Ovary (tissue), 3 donors: ENCODE results near the gene ABCB1.

ENCODE experiments used
- EP300 ChIP-seq: sonication (generic); formaldehyde crosslinking; IDR thresholded peaks from one replicate; pipeline ENCODE4 v1.6.1; 2017; ENCODE audit warnings: antibody characterized with exemption
- POLR2A ChIP-seq: fragments of 450-650 bp; IDR thresholded peaks from one replicate; pipeline ENCODE4 v1.6.1; 2017; ENCODE audit warnings: antibody characterized with exemption, mild to moderate bottlenecking, moderate library complexity
- TF ChIP-seq, protein P1 (sequence below), 3 donors: fragments of 450-650 bp in 2 of 3; fragments of 200-600 bp in 1 of 3; IDR thresholded peaks; one replicate each; pipeline versions ENCODE4 v1.5.1 to v1.8.0; 2016 to 2022; ENCODE audit warnings: antibody characterized with exemption in 3 of 3, mild to moderate bottlenecking in 1 of 3
- donor health status: DM: no; HTN: no; CAD: no.

DNA sequence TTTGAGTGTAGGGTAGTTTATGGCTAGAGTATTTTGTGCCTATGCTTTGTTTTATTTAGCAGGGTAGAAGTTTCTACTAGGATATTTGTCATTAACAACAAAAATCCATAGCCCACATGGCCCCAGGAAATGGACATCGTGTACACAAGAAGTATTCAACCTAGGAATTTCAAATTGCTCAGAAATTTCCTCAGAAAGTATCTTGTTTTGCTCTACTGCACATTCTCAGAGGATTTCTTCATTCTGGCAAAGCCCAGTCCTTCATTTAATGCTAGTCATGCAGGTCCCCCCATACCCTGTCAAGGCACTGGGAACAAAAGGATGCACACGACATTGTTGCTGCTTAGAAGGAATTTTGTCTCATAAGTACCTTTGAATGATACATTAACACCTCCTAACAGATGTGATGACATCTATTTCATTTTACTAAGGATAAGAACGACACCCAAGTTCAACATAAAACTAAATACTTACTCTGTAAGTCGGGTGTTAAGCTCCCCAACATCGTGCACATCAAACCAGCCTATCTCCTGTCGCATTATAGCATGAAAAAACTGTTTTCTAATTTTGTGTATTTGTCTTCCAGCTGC is 34.3 kb downstream of the ABCB1 start:
- TF ChIP-seq, protein P1, sequence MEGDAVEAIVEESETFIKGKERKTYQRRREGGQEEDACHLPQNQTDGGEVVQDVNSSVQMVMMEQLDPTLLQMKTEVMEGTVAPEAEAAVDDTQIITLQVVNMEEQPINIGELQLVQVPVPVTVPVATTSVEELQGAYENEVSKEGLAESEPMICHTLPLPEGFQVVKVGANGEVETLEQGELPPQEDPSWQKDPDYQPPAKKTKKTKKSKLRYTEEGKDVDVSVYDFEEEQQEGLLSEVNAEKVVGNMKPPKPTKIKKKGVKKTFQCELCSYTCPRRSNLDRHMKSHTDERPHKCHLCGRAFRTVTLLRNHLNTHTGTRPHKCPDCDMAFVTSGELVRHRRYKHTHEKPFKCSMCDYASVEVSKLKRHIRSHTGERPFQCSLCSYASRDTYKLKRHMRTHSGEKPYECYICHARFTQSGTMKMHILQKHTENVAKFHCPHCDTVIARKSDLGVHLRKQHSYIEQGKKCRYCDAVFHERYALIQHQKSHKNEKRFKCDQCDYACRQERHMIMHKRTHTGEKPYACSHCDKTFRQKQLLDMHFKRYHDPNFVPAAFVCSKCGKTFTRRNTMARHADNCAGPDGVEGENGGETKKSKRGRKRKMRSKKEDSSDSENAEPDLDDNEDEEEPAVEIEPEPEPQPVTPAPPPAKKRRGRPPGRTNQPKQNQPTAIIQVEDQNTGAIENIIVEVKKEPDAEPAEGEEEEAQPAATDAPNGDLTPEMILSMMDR (IDR thresholded peaks at IDR 0.05), result no peak
- TF ChIP-seq POLR2A, result no peak
- TF ChIP-seq EP300, result no peak
